ENCODE measurements around the gene RASAL1.

Gene RASAL1

GRCh38 chr12:113115455-113116126 is 20.0 kb downstream of the RASAL1 start:
- no peak for DNase-seq

- no peak for DNase-seq
Measured at GRCh38 chr12:113114447-113115178, 20.9 kb downstream of the RASAL1 start.

- no peak for DNase-seq
Measured at GRCh38 chr12:113113397-113113796, 22.2 kb downstream of the RASAL1 start.

- no peak for DNase-seq
Measured at GRCh38 chr12:113112043-113112899, 23.3 kb downstream of the RASAL1 start.

GRCh38 chr12:113111247-113111646 is 24.3 kb downstream of the RASAL1 start:
- DNase-seq = no peak

GRCh38 chr12:113109872-113110599 is 25.5 kb downstream of the RASAL1 start:
- no peak for DNase-seq

- no peak for DNase-seq
Measured at GRCh38 chr12:113109360-113109759, 26.2 kb downstream of the RASAL1 start.

- DNase-seq = no peak
Measured at GRCh38 chr12:113108308-113108707, 27.3 kb downstream of the RASAL1 start.

GRCh38 chr12:113106361-113106760 is 29.2 kb downstream of the RASAL1 start:
- no peak for DNase-seq

GRCh38 chr12:113105606-113106271 is 29.8 kb downstream of the RASAL1 start:
- no peak for DNase-seq

GRCh38 chr12:113104953-113105510 is 30.5 kb downstream of the RASAL1 start:
- no peak for DNase-seq

- DNase-seq = peak; percentile 71 to 74
Measured at GRCh38 chr12:113103756-113104450, 31.7 kb downstream of the RASAL1 start.

GRCh38 chr12:113102811-113103210 is 32.8 kb downstream of the RASAL1 start:
- DNase-seq = no peak

- DNase-seq = no peak
Measured at GRCh38 chr12:113101751-113102150, 33.8 kb downstream of the RASAL1 start.

GRCh38 chr12:113099764-113100163 is 35.8 kb downstream of the RASAL1 start:
- DNase-seq = no peak

GRCh38 chr12:113099364-113099763 is 36.2 kb downstream of the RASAL1 start:
- DNase-seq = no peak

- DNase-seq = peak; percentile 83 to 87
Measured at GRCh38 chr12:113098441-113099028, 37.0 kb downstream of the RASAL1 start.

- no peak for DNase-seq
Measured at GRCh38 chr12:113097716-113098440, 37.7 kb downstream of the RASAL1 start.

- no peak for DNase-seq
Measured at GRCh38 chr12:113096675-113097461, 38.7 kb downstream of the RASAL1 start.

All from activated CD4-positive, alpha-beta T cell treated with anti-CD3 and anti-CD28 coated beads, Interleukin-2, amount 50 U/mL, for 48 hours (primary cell).